GM12892 (cell line): ENCODE data around the gene PREX1.

Source experiments
- POLR2A ChIP-seq: IDR thresholded peaks from 2 replicates; pipeline ENCODE4 v1.6.1; 2011; ENCODE audit warnings: low read depth, low read length, control low read depth
- TAF1 ChIP-seq: IDR thresholded peaks from 2 replicates; pipeline ENCODE4 v1.6.1; 2011; ENCODE audit warnings: low read depth, mild to moderate bottlenecking, control low read depth, low read length, borderline replicate concordance

- TF ChIP-seq POLR2A, result no peak
- TF ChIP-seq TAF1, result no peak
These were observed 108.8 kb downstream of the PREX1 start for GRCh38 chr20:48718786-48719578.
